Germinal center (tissue), 1 donor: ENCODE measurements around the gene NOL9.
A peak's percentile ranks its signal among the peaks of the same experiment; 100 is the strongest.

ENCODE experiments used
- DNase-seq: peaks from one replicate; pipeline ENCODE4 v3.0.0; 2012; ENCODE audit warnings: mixed read lengths, low spot score

Gene NOL9

DNA sequence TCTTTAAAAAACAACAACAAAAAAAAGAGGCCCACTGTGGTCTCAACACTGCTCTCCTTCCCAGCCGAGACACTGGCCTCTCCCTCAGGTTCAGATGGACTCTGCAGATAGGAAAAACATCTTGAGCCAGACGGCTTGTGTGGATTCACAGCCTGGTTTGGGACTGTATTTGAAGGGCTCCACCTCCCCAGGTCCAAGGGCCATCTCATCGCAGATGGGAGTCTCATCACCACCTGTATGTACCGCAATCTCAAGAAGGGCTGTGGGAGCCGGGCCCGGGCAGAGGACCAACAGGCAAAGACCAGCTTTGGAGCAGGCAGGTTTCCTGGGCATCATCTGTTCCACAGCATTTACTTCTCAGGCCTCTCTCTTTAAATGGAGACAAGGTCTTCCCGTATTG is 35.7 kb upstream of the NOL9 start:
- no peak for DNase-seq

DNA sequence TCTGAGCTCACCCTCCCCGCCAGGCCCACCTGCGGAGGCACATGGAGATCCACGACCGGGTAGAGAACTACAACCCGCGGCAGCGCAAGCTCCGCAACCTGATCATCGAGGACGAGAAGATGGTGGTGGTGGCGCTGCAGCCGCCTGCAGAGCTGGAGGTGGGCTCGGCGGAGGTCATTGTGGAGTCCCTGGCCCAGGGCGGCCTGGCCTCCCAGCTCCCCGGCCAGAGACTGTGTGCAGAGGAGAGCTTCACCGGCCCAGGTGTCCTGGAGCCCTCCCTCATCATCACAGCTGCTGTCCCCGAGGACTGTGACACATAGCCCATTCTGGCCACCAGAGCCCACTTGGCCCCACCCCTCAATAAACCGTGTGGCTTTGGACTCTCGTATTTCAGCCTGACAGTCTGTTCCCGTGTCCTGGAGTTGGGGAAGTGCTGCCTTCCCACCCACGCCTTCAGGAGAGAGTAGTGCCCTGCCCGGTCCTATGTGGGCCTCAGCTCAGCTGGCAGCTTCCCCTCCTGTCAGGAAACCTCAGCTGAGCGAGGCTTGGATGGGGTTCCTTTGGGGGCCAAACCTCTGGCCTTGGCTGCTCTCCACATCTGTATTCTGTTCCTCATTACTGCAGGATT is 34.7 kb upstream of the NOL9 start:
- no peak for DNase-seq

DNA sequence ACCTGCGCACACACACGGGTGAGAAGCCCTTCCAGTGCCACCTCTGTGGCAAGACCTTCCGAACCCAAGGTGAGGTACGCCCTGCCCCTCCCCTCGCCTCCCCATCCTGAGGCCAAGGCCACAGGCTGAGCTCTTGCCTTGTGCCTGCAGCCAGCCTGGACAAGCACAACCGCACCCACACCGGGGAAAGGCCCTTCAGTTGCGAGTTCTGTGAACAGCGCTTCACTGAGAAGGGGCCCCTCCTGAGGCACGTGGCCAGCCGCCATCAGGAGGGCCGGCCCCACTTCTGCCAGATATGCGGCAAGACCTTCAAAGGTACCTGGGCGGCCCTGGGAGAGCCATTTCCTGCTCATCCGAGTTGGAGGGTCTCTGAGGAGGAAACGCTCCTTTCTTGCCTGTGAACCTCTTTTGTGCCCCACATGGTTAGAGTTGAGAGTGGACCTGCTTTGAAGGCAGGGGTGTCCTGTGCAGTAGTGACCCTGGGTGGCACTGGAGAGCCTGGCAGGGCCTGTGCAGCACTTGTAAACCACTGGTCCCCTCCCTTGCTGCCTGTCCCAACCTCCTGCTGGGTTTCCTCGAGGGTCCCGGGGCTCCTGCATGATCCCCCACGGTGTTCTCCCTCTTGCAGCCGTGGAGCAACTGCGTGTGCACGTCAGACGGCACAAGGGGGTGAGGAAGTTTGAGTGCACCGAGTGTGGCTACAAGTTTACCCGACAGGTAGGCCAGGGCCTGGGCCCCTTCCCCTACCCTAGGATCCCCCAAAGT is 34.0 kb upstream of the NOL9 start:
- no peak for DNase-seq

DNA sequence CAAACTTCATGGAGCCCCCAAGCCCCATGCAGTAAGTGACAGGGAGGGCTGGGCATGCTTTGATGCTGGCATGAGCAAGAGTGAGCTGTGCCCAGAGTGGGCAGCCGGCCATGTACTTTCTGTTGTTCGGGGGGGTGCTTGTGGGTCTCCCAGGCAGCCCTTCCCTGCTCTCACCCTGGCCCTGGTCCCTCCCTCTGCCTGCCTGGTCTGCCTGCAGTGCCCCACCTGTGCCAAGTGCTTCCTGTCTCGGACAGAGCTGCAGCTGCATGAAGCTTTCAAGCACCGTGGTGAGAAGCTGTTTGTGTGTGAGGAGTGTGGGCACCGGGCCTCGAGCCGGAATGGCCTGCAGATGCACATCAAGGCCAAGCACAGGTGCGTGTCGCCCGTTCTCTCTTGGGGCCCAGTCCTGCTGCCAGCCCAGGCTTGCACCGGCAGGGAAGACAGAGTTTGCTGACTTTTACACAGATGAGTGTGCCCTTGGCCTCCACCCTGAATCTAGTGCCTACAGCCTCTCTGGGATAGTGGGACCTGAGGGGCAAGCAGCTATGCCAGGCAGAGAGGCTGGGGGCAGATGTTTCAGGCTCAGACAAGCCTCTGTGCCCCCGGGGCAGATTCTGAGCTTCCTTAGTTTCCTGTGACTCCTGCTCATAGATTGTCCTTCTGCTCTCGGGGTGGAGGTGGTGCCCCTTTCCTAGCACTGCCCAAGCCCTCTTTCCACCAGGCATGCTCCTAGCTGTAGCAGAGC is 33.1 kb upstream of the NOL9 start:
- no peak for DNase-seq

- no peak for DNase-seq
Observed at GRCh38 chr1:6586404-6586816, 32.1 kb upstream of the NOL9 start.

- no peak for DNase-seq
Observed at GRCh38 chr1:6585841-6586240, 31.5 kb upstream of the NOL9 start.

- no peak for DNase-seq
Observed at GRCh38 chr1:6585081-6585722, 30.9 kb upstream of the NOL9 start.

GRCh38 chr1:6584126-6585080 is 30.1 kb upstream of the NOL9 start:
- DNase-seq, result no peak

DNA sequence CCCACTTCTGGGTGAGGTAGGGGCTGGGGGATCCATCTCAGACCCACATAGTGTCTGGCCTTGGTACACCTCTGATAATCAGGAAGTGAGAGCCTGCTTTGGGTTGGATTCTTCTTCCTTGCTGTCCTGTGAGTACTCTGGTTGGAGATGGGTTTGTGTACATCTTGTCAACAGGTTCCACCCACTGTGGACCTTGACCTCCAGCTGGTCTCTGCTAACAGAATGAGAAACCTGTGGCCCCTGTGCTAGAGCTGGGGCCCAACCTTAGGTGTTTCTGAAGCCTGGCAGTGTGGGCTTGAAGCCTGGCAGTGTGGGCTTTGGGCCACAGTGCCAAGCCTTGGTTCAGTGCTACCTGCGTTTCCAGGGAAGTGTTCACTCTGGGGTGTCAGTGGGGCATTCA is 28.1 kb upstream of the NOL9 start:
- DNase-seq, result no peak

DNA sequence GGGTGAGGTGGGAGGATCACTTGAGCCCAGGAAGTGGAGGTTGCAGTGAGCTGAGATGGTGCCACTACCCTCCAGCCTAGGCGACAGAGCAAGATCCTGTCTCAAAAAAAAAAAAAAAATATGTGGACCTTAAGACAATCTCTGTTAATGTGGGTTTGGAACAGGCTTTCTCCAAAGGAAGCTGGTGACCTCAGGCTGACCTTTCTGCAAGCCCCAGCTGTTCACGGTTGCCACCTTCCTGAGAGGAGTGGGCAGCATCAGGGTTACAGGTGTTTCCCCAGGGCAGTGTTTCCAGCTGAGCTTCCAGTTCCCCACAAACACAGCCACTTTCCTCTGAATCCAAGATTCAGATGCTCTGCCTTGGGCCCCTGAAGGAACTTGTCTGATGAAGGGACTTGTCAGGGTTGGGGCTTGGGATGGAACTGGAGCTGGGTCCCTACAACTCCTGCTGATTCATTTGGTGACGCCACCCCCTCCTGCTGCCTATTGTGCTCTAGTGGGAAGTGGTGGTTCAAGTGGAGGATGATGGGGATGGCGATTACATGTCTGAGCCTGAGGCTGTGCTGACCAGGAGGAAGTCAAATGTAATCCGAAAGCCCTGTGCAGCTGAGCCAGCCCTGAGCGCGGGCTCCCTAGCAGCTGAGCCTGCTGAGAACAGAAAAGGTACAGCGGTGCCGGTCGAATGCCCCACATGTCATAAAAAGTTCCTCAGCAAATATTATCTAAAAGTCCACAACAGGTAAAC is 27.4 kb upstream of the NOL9 start:
- no peak for DNase-seq

- DNase-seq, result peak; percentile 45
Observed at GRCh38 chr1:6580593-6581409, 26.5 kb upstream of the NOL9 start.

- peak; percentile 61 for DNase-seq
Observed at GRCh38 chr1:6580119-6580592, 25.8 kb upstream of the NOL9 start.

DNA sequence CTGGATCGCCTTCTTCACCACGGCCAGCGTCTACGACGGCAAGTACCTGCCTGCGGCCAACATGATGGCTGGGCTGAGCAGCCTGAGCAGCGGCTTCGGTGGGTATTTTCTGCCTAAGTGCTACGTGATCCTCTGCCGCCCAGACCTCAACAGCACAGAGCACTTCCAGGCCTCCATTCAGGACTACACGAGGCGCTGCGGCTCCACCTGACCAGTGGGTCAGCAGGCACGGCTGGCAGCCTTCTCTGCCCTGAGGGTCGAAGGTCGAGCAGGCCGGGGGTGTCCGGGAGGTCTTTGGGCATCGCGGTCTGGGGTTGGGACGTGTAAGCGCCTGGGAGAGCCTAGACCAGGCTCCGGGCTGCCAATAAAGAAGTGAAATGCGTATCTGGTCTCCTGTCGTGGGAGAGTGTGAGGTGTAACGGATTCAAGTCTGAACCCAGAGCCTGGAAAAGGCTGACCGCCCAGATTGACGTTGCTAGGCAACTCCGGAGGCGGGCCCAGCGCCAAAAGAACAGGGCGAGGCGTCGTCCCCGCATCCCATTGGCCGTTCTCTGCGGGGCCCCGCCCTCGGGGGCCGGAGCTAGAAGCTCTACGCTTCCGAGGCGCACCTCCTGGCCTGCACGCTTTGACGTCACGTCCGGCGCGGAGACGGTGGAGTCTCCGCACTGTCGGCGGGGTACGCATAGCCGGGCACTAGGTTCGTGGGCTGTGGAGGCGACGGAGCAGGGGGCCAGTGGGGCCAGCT is 25.2 kb upstream of the NOL9 start, which contains the start of gene ZBTB48:
Gene ZBTB48, plus strand, starts transcription at position 621 of the 745 bp plus-strand sequence. CDS start 616 bp downstream, outside the sequence.
- DNase-seq, result peak; percentile 100

GRCh38 chr1:6578624-6579373 is 24.5 kb upstream of the NOL9 start:
- DNase-seq, result no peak

DNA sequence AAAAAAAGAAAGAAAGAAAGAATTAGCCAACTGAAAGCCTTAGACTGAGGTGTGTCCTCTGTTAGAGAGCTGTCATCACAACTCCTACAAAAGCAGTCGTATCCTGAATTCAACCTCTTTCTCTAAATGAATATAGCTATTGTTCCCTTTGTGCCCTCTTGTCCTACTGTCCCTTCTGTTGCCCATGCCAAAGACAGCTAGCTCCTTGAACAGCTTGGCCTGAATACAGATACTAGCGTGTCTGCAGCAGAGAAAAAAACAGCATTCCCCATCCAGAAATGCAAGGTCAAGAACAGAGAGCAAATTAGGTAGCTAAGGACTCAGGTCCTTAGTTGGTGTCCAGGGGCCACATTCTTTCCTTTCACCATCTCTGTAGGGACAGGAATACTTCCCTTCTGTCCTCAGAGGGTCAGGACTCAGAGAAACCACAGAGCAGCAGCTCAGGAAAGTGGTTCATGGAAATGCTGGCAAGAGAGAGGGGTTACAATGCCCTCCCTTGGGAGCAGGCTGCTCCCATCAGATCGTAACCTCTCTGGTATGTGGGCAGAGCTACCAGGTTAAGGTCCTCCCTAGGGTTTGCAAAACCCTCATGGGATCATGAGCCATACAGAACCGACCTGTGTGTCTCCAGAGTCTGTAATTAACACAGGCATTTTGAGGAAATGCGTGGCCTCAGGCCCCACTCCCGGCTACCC is 23.7 kb upstream of the NOL9 start:
- no peak for DNase-seq

- no peak for DNase-seq
Observed at GRCh38 chr1:6574818-6575217, 20.5 kb upstream of the NOL9 start.

GRCh38 chr1:6574025-6574620 is 19.8 kb upstream of the NOL9 start:
- DNase-seq, result no peak
